Measurements from ENCODE around the gene ARHGAP5.

Gene ARHGAP5

GRCh38 chr14:32077081-32078022 is at the start of gene ARHGAP5:
TSS of gene ARHGAP5 (plus strand) at chr14:32077304. CDS start at chr14:32090670, 13,366 bp downstream.
- peak; percentile 19 for DNase-seq

DNA sequence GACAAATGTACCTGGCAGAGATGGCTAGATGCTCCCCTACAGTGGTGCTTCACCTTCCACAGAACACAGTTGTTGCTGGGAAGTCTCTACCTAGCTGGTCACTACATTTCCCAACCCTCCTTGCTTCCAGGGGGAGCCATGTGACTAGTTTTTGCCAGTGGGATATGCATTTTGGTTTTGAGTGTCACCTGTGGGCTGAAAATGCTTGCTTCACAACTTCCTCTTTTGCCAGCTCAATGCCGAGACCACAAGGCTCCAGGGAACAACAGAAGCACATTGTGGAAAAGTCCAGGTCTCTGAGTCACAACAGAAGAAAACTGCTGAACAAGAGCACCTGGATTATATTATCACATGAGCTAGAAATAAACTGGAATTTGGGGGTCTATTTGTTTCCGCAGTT is 48.5 kb upstream of the ARHGAP5 start:
- no peak for DNase-seq

DNA sequence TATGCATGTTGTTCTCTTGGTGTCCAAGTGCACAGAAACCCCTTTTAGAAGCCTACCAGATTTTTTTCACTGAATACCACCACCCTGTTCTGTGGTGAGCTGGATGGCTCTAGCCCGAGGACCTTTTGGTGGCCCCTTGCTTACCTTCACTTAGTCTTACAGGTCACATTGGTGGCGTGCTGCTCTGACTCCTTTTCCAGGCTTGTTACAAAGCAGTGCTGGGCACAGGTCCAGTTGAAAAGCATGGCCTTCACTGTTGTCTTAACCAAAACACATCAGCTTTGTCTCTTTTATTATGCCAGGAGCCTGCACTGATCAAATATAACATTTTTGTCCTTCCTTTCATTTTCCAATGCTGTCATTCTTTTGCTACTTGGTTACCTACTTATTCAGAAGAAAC is 43.6 kb upstream of the ARHGAP5 start:
- DNase-seq = no peak

DNA sequence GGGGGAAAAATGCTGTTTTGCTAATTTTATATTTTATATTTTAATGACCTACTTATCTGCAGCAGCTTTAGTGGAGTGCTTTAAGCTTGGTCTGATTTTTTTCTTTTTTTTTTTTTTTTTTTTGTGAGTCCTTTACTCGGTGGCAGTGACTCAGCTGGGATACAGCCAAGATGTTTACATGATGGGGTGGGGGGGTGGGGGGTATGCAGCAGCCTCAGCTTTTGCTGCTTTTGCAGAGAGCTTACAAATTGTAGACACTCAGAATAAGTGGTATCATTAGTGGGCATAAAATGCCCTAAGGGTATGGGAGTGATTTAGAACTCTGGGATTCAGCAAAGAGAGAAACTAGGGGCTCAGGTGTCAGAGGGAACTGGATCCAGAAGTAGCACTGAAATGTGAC is 38.2 kb upstream of the ARHGAP5 start:
- DNase-seq = no peak

- no peak for DNase-seq
Observed at GRCh38 chr14:32039401-32040030, 37.6 kb upstream of the ARHGAP5 start.

- DNase-seq = no peak
Observed at GRCh38 chr14:32043624-32044023, 33.5 kb upstream of the ARHGAP5 start.

- no peak for DNase-seq
Observed at GRCh38 chr14:32044454-32044853, 32.6 kb upstream of the ARHGAP5 start.

DNA sequence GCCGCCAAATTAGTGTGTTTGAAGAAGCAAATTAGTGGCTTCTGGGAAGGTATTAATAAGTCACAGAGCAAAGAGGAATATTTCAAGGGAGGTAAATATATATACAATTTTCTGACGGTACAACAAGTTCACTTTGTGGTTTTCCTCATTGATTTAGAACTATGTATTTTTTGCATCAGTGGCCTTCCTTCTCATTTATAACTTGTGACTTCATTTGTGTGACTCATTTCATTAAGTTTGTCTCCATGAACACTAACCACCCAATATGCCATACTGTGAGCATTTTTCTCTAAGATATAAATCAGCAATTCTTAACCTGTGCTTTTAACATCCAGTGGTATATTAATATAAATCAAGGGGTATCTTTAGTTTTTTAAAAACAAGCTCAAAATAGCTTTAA is 29.3 kb upstream of the ARHGAP5 start:
- DNase-seq = no peak

DNA sequence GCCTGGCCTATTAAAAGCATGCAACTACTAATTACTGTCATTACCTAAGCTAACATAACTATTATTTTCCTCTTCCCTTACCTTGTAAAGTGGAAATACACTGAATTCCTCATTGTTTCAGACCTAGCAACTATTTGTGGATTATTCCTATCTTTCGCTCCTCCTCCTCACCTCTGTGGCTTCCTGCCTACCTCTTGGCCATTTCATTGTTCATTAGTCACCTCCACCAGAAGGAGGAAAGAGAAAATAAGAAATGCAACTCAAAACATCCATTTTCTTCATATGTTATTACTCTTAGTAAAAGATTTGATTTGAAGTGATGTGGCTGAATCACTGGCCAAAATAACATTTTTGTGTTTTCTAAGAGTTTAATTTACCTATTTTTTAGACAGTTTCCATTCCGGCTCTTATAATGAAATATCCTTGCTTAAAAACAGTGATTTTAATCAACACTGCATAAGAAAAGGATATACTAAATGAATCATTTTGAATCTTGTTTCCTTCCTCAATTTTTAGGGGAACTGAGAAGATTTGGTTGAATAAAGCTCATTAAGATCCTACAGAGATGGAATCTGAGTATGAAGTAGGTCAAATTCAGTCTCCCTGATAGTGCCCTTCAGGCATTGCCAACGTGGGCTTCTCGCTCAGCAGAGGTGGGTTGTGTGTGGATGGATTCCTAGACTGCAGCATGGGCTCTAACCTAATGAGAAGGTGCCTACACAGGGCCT is 27.6 kb upstream of the ARHGAP5 start:
- no peak for DNase-seq

DNA sequence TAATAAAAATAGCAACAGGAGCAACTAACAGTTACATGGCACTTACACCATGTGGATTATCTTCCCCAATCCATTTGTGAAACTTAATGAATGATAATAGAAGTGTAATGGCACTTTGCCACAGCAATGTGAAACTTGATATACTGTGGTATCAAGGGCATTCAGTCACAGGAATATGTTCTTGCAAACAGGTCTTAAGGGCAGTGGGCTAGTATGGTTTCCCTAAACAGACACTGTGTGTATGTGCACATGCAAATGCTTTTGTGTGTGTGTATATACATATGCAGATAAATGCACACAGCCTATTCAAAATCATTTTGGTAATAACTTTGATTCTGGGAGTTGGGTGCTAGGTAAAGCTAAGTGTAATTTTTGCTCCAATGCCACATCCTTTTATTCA is 26.2 kb upstream of the ARHGAP5 start:
- DNase-seq = no peak

GRCh38 chr14:32054536-32054935 is 22.6 kb upstream of the ARHGAP5 start:
- no peak for DNase-seq

- no peak for DNase-seq
Observed at GRCh38 chr14:32055175-32055574, 21.9 kb upstream of the ARHGAP5 start.

DNA sequence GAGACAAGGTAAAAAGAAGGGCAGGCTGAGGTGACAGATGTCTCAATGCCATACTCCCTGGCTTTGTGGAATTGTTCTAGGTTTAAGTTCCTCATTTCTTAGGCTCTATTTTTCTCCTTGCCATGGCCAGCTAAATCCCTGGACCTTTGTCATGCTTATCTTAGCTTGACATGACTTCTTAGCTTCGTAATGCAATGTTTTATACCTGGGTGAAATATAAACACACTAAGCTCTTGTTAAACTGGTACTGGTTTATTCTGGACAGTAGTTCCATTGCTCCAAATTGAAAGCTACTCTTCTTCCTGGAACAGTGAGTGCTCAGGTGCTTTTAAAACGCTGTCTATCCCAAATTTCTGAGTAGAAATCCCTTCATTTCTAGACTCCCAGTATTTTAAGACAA is 17.4 kb upstream of the ARHGAP5 start:
- no peak for DNase-seq

DNA sequence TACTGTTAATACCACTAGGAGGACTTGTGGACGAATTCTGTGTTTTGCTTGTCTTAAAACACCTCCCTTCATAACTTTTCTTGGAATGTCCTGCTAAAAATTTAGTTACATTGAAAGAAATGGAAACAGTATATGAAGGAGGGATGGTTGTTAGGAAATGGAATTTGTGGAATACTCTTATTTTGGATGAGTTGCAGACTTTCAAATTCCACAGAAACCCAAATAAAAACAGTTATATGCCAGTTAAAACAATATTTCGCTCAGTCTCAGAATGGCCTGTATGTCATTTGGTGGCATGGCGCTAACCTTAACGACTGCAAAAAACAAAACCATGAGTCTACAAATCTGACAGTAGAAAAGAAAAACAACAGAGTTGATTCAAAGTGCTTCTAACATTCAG is 12.2 kb upstream of the ARHGAP5 start:
- no peak for DNase-seq

DNA sequence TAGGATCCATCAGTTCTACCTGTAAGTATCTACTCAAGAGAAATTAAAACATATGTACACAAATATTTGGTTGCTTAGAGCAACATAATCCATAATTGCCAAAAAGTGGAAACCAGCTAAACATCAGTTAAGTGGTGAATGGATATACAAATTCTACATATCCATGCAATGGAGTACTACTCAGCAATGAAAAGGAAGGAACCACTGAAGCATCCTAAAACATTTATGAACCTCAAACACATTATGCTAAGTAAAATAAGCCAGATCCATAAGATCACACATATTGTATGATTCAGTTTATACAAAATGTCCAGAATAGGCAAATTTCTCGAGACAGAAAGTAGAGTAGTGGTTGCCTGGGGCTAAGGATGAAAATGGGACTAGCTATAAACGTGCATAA is 8.4 kb upstream of the ARHGAP5 start:
- DNase-seq = no peak

DNA sequence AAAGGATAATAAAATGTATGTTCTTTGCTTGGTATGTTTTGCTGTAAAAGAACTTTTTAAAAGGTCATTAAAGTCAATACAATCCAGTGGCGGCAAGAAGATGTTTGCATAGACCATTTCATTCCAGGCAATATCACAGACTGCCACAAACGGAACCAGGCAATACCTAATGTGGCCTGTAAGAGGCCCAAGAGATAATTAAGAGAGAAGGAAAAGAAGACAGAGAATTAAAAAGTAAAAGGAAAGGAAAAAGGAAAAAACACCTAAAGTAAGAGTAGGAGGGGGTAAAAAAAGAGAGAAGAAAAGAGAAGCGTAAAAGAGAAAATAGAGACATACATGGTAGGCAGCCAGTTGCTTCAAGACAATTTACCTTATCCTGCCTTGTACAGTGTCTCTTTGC is 6.8 kb upstream of the ARHGAP5 start:
- no peak for DNase-seq

GRCh38 chr14:32072676-32073075 is 4.4 kb upstream of the ARHGAP5 start:
- no peak for DNase-seq

DNA sequence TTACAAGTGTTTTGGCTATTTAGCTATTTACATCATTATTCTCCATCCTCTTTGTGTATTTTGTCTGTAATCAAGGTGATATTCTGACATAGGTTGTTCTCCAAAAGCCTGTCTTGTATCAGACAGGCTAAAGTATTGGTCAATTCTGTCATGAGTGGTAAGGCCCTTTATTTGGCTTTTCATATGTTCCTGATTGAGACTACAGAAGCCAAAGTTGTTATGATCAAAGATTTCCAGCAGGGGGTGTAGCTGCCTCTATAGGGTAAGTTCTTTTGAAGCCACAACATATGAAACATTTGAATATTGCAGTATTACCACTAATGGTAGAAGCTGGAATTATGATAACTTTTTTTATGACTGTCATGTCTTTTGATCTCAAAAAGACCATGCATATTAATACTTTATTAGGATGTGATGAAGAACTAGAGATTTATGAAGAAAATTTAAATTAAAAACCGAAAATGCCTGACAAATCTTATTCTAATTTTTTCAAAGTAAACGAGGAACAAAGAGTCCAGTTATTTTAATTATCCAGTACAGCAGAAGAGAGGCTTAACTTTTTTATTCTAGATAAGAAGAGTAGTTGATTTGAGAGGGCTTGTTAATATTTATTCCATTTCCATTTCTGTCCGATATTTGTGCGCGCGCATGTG is 3.4 kb upstream of the ARHGAP5 start:
- DNase-seq = no peak

DNA sequence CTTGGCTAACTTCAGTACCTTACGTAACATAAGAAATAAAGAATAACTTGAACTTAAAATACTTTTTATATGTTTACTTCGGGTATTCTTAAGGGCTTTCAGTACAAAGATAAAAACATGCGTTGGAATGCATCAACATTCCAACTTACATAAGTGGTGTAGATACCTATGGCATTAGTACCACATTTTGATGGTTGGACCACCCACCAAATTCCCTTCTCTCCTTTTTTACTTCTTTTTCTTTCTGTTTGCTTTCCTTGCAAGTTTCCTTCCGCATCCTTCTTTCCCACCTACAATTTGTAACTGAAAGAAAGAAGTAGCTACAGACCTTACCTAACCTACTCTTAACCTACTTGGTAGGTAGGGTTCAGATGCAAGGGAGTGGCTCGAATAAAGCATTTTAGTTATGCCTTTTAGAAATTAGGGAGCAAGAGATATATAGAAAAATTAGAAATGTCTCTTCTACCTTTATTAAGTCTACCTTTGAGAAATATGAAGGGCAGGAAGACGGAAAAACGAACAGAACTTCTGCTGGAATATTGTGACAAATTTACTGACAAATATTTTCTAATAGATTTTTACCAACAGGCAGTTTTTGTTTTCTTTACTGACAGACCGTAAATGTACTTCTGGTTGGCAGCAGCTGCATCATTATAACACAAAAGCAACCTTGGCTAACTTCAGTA is 2.1 kb upstream of the ARHGAP5 start:
- DNase-seq = no peak

DNA sequence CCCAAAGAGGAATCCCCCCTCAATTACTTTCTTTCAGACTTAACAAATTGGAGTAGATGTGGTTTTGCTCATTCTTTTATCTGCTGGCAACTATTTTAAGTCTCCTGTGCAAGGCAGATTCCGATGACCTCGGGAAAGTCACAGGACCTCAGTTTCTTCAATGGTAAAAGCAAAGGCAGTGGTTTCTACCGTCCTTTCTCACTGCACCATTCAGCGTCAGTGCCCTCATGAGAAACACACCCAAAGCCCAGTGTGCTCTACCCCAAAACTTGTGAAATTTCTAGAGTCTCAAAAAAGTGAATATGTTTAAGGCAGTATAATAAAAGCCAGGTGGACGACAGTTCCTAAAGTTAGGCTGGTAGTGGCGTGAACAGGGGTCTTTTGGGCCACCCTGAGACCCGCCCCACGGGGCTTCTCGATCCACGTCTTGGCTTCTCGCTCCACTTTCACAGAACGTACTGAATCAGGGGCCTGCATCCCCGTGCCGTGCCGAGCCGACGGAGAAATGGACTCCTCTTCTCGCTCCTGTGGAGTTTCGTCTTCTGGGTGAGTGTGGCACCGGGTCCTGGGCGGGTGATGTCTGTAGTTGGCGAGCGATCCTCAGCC is 1.3 kb upstream of the ARHGAP5 start:
- DNase-seq = no peak

DNA sequence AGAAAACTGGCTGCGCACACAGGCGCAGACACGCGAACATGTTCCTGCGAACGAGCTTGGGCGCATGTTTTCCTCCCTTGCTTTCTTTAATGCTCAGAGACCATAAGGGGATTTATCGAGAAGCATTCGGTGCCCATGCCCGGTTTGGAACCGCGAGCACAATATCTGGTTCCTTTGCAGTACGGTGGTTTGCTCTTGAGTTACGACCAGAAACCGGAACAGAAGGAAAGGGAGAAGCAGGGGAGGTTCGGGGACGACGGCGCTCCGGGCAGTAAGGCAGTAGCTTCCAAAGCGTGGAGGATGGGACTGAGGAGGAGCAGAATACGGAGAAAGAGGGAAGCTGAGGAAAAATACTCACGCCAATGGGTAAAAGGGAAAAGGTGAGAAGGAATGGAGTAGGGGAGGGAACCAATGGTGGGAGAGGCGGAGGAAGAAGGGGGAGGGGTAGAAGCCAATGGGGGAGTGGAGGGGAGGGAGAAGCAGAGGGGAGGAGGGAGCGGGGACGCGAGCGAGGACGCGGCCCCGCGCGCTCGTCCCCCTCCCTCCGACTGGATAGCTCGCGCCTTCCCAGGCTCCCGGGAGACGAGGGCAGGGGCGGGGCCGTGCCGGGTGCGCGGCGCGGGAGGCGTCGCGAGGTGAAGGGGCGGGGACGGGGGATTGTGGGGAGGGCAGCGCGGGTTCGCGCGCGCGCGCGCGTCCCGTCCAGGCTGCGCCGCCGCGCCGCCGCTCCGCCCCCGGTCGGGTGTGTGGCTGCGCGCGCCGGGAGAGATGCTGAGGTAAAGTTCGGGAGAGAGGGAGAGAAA is 625 bp upstream of the ARHGAP5 start:
- DNase-seq = peak; percentile 50

Measured in cortex of kidney (tissue), 1 donor.